H1 (cell line): Measurements from ENCODE around the gene RGS14. TPM values are rescaled to one million over a fixed set of nuclear protein-coding genes. Genes with fewer than 3 reads are reported as not detected.

Source experiments
- ATF2 ChIP-seq: IDR thresholded peaks from 2 replicates; pipeline ENCODE4 v1.6.1; 2012; ENCODE audit warnings: low read length, inconsistent platforms
- BRCA1 ChIP-seq: IDR thresholded peaks from 2 replicates; pipeline ENCODE4 v1.6.1; 2012; ENCODE audit warnings: low read depth, low read length, improper control_type of control experiment
- CEBPB ChIP-seq: IDR thresholded peaks from 2 replicates; pipeline ENCODE4 v1.6.1; 2012; ENCODE audit warnings: low read depth, low read length
- NANOG ChIP-seq: IDR thresholded peaks from 2 replicates; pipeline ENCODE4 v1.6.1; 2011; ENCODE audit warnings: low read length, low read depth, mild to moderate bottlenecking, inconsistent platforms; ENCODE audit not compliant: insufficient read depth, poor library complexity, severe bottlenecking
- polyA plus RNA-seq, 7 experiments: library from polyadenylated mRNA; depleted of rRNA in 3 of 7; stranded (reverse) in 5 of 7; unstranded in 2 of 7; fragments of >200 nt in 5 of 7; fragments of 200-250 nt in 2 of 7; gene quantifications; 1 replicate in 5 of 7; 2 replicates in 1 of 7; 4 replicates in 1 of 7; pipeline versions ENCODE4 v1.2.1 to v1.2.3, GENCODE V29; 2011 to 2013; ENCODE audit warnings: missing spikeins in 2 of 7, mixed read lengths in 2 of 7
- total RNA-seq: library from RNA; stranded (reverse); fragmentation: NEBNext Ultra II Directional; extraction: Animal tissue kit (Norgen Biotek cat#: 25700); gene quantifications from 2 replicates; pipeline ENCODE4 v1.2.1, GENCODE V29; 2021

RGS14 gene
- total and polyA plus RNA-seq, 2 of the 8 experiments (the other 6 are each of a cell fraction or from before 2014, with no cell fraction given), result 24.4 to 46.1 TPM

GRCh38 chr5:177316005-177316404 lies 41.7 kb upstream of the RGS14 start (continued):
- TF ChIP-seq ATF2, result no peak
- no peak for TF ChIP-seq NANOG
- no peak for TF ChIP-seq BRCA1
- TF ChIP-seq CEBPB, result no peak
- TF ChIP-seq, all 59 proteins: peak for 0
